ENCODE measurements around the gene TMEM143. TPM values are rescaled to one million over a fixed set of nuclear protein-coding genes. Genes with fewer than 3 reads are reported as not detected.

TMEM143 gene
- total RNA-seq, 1 donor = 4.3 TPM

DNA sequence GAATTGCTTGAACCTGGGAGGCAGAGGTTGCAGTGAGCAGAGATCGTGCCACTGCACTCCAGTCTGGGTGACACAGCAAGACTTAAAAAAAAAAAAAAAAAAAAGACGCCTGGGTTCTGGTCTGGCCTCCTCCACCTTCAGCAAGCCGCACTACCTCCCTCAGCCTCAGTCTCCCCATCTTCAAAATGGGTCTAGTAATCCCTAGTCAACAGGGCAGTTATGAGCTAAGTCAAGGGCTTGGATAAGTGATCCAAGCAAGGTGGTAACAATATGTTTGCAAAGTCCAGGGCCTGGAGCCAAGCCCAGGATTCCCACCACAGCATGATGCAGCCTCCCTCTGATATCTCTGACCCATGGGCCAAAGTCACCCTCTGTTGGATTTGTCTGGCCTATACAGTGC lies 23.2 kb upstream of the TMEM143 start:
- DNase-seq (ENCODE audit: insufficient read length, low spot score, missing footprints) = no peak
- H3K79me2 ChIP-seq (ENCODE audit: insufficient read depth, low read length) = peaks cover 43% of the 10 kb centered on the region
- H3K27ac ChIP-seq (ENCODE audit: low read depth, low read length) = no peak overlapping the region
- peaks cover 4% of the 10 kb centered on the region for H3K4me1 ChIP-seq (ENCODE audit: insufficient read depth, low read length)
- H3K4me3 ChIP-seq (ENCODE audit: insufficient read depth, low read length) = no peak overlapping the region
- H2AFZ ChIP-seq (ENCODE audit: low read length) = no peak overlapping the region
- TF ChIP-seq, protein P1, sequence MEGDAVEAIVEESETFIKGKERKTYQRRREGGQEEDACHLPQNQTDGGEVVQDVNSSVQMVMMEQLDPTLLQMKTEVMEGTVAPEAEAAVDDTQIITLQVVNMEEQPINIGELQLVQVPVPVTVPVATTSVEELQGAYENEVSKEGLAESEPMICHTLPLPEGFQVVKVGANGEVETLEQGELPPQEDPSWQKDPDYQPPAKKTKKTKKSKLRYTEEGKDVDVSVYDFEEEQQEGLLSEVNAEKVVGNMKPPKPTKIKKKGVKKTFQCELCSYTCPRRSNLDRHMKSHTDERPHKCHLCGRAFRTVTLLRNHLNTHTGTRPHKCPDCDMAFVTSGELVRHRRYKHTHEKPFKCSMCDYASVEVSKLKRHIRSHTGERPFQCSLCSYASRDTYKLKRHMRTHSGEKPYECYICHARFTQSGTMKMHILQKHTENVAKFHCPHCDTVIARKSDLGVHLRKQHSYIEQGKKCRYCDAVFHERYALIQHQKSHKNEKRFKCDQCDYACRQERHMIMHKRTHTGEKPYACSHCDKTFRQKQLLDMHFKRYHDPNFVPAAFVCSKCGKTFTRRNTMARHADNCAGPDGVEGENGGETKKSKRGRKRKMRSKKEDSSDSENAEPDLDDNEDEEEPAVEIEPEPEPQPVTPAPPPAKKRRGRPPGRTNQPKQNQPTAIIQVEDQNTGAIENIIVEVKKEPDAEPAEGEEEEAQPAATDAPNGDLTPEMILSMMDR (IDR thresholded peaks at IDR 0.05; ENCODE audit: extremely low read depth, low read depth, low read length) = no peak
- H3K9me3 ChIP-seq (ENCODE audit: low read depth, low read length) = no peaks in the 10 kb centered on the region
- H3K27me3 ChIP-seq (ENCODE audit: insufficient read depth, low read length) = no peaks in the 10 kb centered on the region
- no peak overlapping the region for H3K4me2 ChIP-seq (ENCODE audit: insufficient read depth, low read length)
- peaks cover 46% of the 10 kb centered on the region for H4K20me1 ChIP-seq (ENCODE audit: insufficient read depth, low read length)
- H3K36me3 ChIP-seq (ENCODE audit: insufficient read depth, low read length) = peaks cover 71% of the 10 kb centered on the region

DNA sequence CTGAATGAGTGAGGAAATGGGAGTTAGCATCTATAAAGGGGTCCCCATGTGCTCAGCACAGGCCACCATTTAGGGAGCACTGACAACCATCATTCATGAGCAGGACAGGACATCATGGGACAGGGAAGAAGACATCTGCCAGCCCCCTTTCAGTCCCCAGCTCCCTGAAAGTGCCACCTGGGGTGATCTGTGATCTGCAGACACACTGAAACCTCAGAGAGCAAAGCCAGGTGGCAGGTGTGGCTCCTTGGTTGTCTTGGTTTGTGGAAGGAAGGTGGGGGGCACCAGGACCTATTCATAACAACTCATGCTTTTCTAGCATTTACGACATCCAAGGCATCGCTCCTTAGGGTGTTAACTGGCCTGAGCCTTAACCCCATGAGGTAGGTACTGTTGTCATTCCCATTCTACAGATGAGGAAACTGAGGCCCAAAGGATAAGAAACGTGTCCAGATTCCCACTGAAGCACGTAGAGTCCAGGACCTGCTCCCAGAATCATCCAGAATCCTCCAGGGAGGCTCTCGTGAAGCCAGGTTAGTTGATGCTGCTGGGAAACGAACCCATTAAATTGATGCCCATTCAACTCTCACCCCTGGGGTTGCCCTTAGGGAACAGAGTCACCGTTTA lies 21.8 kb upstream of the TMEM143 start:
- peaks cover 46% of the 10 kb centered on the region for H4K20me1 ChIP-seq (ENCODE audit: insufficient read depth, low read length)
- peaks cover 80% of the 10 kb centered on the region for H3K36me3 ChIP-seq (ENCODE audit: insufficient read depth, low read length)
- H2AFZ ChIP-seq (ENCODE audit: low read length) = no peak overlapping the region

DNA sequence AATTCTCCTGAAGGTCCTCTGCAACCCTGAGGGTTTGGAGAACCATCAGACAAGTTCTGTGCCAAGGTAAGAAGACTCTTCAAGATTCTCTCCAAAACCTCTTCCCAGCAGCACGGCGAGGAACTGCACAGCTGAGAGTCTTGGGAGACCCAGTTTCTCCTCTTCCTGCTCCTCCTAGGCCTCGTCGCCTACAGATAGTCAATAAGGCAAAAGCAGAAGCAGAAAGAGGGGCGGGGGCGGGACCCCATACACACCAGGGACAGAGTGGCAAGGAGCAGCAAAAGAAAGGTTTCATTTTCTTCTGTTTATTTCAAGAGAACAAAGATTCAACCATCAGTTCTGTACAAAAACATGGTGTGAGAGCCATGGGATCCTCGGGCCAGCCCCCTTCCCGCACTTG lies 18.5 kb upstream of the TMEM143 start:
- Histone ChIP-seq H3K4me1 (ENCODE audit: insufficient read depth, low read length) (no peaks in the 10 kb centered on the region), H3K27ac (ENCODE audit: low read depth, low read length) (no peak overlapping the region), H3K79me2 (ENCODE audit: insufficient read depth, low read length) (peaks cover 4% of the 10 kb centered on the region), H3K36me3 (ENCODE audit: insufficient read depth, low read length) (peaks cover 59% of the 10 kb centered on the region), H3K27me3 (ENCODE audit: insufficient read depth, low read length) (no peaks in the 10 kb centered on the region), H3K9me3 (ENCODE audit: low read depth, low read length) (no peaks in the 10 kb centered on the region), H3K4me2 (ENCODE audit: insufficient read depth, low read length) (no peak overlapping the region), H3K4me3 (ENCODE audit: insufficient read depth, low read length) (no peak overlapping the region), H4K20me1 (ENCODE audit: insufficient read depth, low read length) (peaks cover 29% of the 10 kb centered on the region), H2AFZ (ENCODE audit: low read length) (no peak overlapping the region)
- TF ChIP-seq, protein P1 (IDR thresholded peaks at IDR 0.05; ENCODE audit: extremely low read depth, low read depth, low read length) = no peak
- no peak for DNase-seq (ENCODE audit: insufficient read length, low spot score, missing footprints)

More for the DNA sequence above, 21.8 kb upstream of the TMEM143 start:
- H3K4me2 ChIP-seq (ENCODE audit: insufficient read depth, low read length) = no peak overlapping the region
- H3K79me2 ChIP-seq (ENCODE audit: insufficient read depth, low read length) = peaks cover 35% of the 10 kb centered on the region
- peaks cover 4% of the 10 kb centered on the region for H3K4me1 ChIP-seq (ENCODE audit: insufficient read depth, low read length)
- H3K27me3 ChIP-seq (ENCODE audit: insufficient read depth, low read length) = no peaks in the 10 kb centered on the region
- TF ChIP-seq, protein P1 (IDR thresholded peaks at IDR 0.05; ENCODE audit: extremely low read depth, low read depth, low read length) = no peak
- no peaks in the 10 kb centered on the region for H3K9me3 ChIP-seq (ENCODE audit: low read depth, low read length)
- H3K27ac ChIP-seq (ENCODE audit: low read depth, low read length) = no peak overlapping the region
- H3K4me3 ChIP-seq (ENCODE audit: insufficient read depth, low read length) = no peak overlapping the region
- no peak for DNase-seq (ENCODE audit: insufficient read length, low spot score, missing footprints)

DNA sequence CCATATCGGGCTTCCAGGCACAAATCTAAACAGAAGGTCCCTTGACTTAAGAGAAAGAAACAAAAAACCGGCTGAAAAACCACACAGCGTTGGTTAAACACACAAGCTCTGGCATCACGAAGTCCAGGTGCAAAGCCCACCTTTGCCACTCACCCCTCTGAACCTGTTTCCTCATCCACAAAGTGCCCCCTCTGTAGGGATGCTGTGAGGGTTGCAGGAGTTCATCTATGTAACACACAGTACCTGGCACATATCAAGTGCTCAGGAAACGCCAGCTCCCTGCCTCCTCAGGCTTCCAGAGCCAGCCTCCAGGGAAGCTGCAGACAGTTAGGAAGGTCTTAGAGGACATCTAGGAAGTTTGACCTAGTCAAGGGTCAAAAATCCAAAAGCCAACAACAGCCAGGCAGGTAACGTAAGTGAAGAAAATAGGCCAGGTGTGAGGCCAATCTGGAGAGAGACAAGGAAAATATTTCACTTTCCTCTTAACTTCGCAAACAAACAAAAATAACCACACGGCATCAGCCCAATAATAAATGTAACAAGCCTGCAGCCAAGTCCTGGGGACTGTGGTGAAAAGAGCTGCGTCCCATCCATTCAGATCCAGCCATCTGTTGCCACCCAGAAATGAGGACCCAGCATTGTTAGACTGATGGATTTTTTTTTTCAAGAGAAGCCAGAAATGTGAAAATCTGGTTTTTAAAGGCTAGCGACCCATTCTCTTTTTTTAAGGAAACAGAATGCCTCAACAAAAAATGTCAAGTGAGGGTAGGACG lies 17.6 kb upstream of the TMEM143 start:
- TF ChIP-seq, protein P1 (IDR thresholded peaks at IDR 0.05; ENCODE audit: extremely low read depth, low read depth, low read length) = no peak
- Histone ChIP-seq H3K36me3 (ENCODE audit: insufficient read depth, low read length) (peaks cover 50% of the 10 kb centered on the region), H3K27ac (ENCODE audit: low read depth, low read length) (no peak overlapping the region), H3K79me2 (ENCODE audit: insufficient read depth, low read length) (no peaks in the 10 kb centered on the region), H2AFZ (ENCODE audit: low read length) (no peak overlapping the region), H3K27me3 (ENCODE audit: insufficient read depth, low read length) (no peaks in the 10 kb centered on the region), H3K9me3 (ENCODE audit: low read depth, low read length) (no peaks in the 10 kb centered on the region), H3K4me1 (ENCODE audit: insufficient read depth, low read length) (no peaks in the 10 kb centered on the region), H3K4me3 (ENCODE audit: insufficient read depth, low read length) (no peak overlapping the region), H3K4me2 (ENCODE audit: insufficient read depth, low read length) (no peak overlapping the region), H4K20me1 (ENCODE audit: insufficient read depth, low read length) (peaks cover 26% of the 10 kb centered on the region)
- peak; percentile 60 for DNase-seq (ENCODE audit: insufficient read length, low spot score, missing footprints)

Data from osteoblast (primary cell).